Lower lobe of right lung (tissue), 2 donors: Measurements from ENCODE around the gene ZNF660. TPM values are rescaled to one million over a fixed set of nuclear protein-coding genes. Genes with fewer than 3 reads are reported as not detected.
"Not testable (repeated sequence)": the region's sequence is repeated elsewhere in the genome, so short reads cannot be mapped to it uniquely, and the experiment has no call there.

ENCODE experiments used
- ATAC-seq, 2 donors: fragments of 200-7000 bp; cut with Tn5 transposase; one replicate each; pipeline ENCODE4 v1.9.1; 2020 to 2022; ENCODE audit warnings: mild to moderate bottlenecking in 2 of 2, moderate library complexity in 2 of 2
- DNase-seq: peaks from one replicate; pipeline ENCODE4 v3.0.0-alpha.2; 2020
- H3K27ac ChIP-seq: fragments of 200-600 bp; one replicate; pipeline ENCODE4 v1.8.0; 2022
- H3K27me3 ChIP-seq: fragments of 200-600 bp; one replicate; pipeline ENCODE4 v1.8.0; 2022; ENCODE audit warnings: low read depth
- H3K36me3 ChIP-seq: fragments of 200-600 bp; one replicate; pipeline ENCODE4 v1.8.0; 2022; ENCODE audit warnings: mild to moderate bottlenecking
- H3K4me1 ChIP-seq: fragments of 200-600 bp; one replicate; pipeline ENCODE4 v1.8.0; 2022
- H3K4me3 ChIP-seq: fragments of 200-600 bp; one replicate; pipeline ENCODE4 v1.8.0; 2022; ENCODE audit warnings: mild to moderate bottlenecking
- H3K9me3 ChIP-seq: fragments of 200-600 bp; one replicate; pipeline ENCODE4 v1.8.0; 2022
- CTCF ChIP-seq: fragments of 200-600 bp; IDR thresholded peaks from one replicate; pipeline ENCODE4 v1.8.0; 2022; ENCODE audit warnings: antibody characterized with exemption, mild to moderate bottlenecking
- intact Hi-C: fragments of 100-400 bp; cut with DNase I; formaldehyde crosslinking; loops from one replicate; pipeline ENCODE4 v1.11.0; 2022
- total RNA-seq: library from RNA; stranded (reverse); fragmentation: NEBNext Ultra II Directional; extraction: Animal tissue kit (Norgen Biotek cat#: 25700); gene quantifications from one replicate; pipeline ENCODE4 v1.2.1, GENCODE V29; 2021
- donor health status: DM: no; HTN: yes; CAD: no; lungs with severe emphysema.

ZNF660 gene
- total RNA-seq, 1 donor from 2014 or later: 2.7 TPM

GRCh38 chr3:44557074-44557473 is 27.7 kb upstream of the ZNF660 start:
- H3K4me3 ChIP-seq: no peak overlapping the region
- no peaks in the 10 kb centered on the region for H3K9me3 ChIP-seq
- DNase-seq: no peak
- intact Hi-C loops: no loop called here
- ATAC-seq: no peak
- H3K36me3 ChIP-seq: no peaks in the 10 kb centered on the region
- peaks cover 11% of the 10 kb centered on the region for H3K4me1 ChIP-seq
- no peak for TF ChIP-seq CTCF
- peaks cover 3% of the 10 kb centered on the region for H3K27me3 ChIP-seq
- no peak overlapping the region for H3K27ac ChIP-seq

GRCh38 chr3:44561076-44561475 is 23.7 kb upstream of the ZNF660 start:
- Histone ChIP-seq H3K36me3 (peaks cover 8% of the 10 kb centered on the region), H3K4me3 (no peak overlapping the region), H3K9me3 (no peaks in the 10 kb centered on the region), H3K27me3 (no peaks in the 10 kb centered on the region), H3K27ac (no peak overlapping the region), H3K4me1 (peaks cover 5% of the 10 kb centered on the region)
- intact Hi-C loops: no loop called here
- ATAC-seq (no peak), DNase-seq (no peak)
- TF ChIP-seq CTCF: no peak

- no peak for TF ChIP-seq CTCF
- DNase-seq (no peak), ATAC-seq (no peak)
- H3K4me3 ChIP-seq: no peak overlapping the region
- no peak overlapping the region for H3K27ac ChIP-seq
- H3K4me1 ChIP-seq: no peaks in the 10 kb centered on the region
- H3K36me3 ChIP-seq: peaks cover 8% of the 10 kb centered on the region
- H3K9me3 ChIP-seq: no peaks in the 10 kb centered on the region
- intact Hi-C loops: no loop called here
- no peaks in the 10 kb centered on the region for H3K27me3 ChIP-seq
Measured at GRCh38 chr3:44562147-44562546, 22.6 kb upstream of the ZNF660 start.

DNA sequence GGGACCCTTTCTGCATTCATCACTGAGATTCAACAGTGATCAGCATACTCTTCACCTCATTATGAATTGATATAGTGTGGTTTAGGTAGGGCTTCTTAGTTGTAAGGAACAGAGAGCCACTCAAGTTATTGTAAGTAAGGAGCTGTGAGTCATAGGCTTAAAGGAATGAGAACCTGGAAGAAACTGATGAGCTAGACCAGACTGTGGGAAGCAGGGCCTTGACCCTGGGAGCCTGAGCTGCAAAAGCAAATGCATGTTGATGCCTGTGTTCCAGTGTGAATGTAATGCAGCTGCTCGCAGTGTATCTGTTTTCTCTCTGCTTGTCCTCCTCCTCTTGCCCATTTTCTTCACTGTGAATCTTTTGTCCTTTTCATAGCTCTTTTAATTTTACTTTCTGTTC is 16.2 kb upstream of the ZNF660 start:
- no peak for DNase-seq
- intact Hi-C loops: no loop called here
- TF ChIP-seq CTCF: no peak
- peaks cover 38% of the 10 kb centered on the region for H3K9me3 ChIP-seq
- H3K4me1 ChIP-seq: no peaks in the 10 kb centered on the region
- peaks cover 39% of the 10 kb centered on the region for H3K36me3 ChIP-seq
- no peaks in the 10 kb centered on the region for H3K27me3 ChIP-seq
- no peak overlapping the region for H3K4me3 ChIP-seq
- H3K27ac ChIP-seq: no peak overlapping the region
- no peak for ATAC-seq

DNA sequence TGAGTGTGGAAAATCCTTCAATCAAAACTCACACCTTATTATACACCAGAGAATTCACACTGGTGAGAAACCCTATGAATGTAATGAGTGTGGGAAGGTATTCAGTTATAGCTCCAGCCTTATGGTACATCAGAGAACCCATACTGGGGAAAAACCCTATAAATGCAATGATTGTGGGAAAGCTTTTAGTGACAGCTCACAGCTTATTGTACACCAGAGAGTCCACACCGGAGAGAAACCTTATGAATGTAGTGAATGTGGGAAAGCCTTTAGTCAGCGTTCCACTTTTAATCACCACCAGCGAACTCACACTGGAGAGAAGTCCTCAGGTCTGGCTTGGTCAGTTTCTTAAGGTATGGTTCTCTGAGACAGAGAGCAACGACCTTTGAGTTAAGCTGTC is 13.7 kb upstream of the ZNF660 start:
- ATAC-seq (no peak), DNase-seq (no peak)
- Histone ChIP-seq H3K27ac (no peak overlapping the region), H3K27me3 (no peaks in the 10 kb centered on the region), H3K4me3 (no peak overlapping the region), H3K9me3 (peaks cover 40% of the 10 kb centered on the region), H3K4me1 (no peaks in the 10 kb centered on the region), H3K36me3 (peaks cover 32% of the 10 kb centered on the region)
- TF ChIP-seq CTCF: no peak
- intact Hi-C loops: no loop called here

GRCh38 chr3:44576613-44577012 is 8.2 kb upstream of the ZNF660 start:
- no peaks in the 10 kb centered on the region for H3K4me1 ChIP-seq
- no peak for ATAC-seq
- no peak for DNase-seq
- peaks cover 12% of the 10 kb centered on the region for H3K9me3 ChIP-seq
- no peak overlapping the region for H3K4me3 ChIP-seq
- H3K27ac ChIP-seq: no peak overlapping the region
- intact Hi-C loops: no loop called here
- H3K27me3 ChIP-seq: no peaks in the 10 kb centered on the region
- no peaks in the 10 kb centered on the region for H3K36me3 ChIP-seq
- TF ChIP-seq CTCF: no peak

GRCh38 chr3:44577354-44577952 is 7.3 kb upstream of the ZNF660 start:
- ATAC-seq, H3K4me3 ChIP-seq, H3K36me3 ChIP-seq, DNase-seq, H3K27ac ChIP-seq, intact Hi-C loops, H3K27me3 ChIP-seq, H3K4me1 ChIP-seq, H3K9me3 ChIP-seq: not testable (repeated sequence)

DNA sequence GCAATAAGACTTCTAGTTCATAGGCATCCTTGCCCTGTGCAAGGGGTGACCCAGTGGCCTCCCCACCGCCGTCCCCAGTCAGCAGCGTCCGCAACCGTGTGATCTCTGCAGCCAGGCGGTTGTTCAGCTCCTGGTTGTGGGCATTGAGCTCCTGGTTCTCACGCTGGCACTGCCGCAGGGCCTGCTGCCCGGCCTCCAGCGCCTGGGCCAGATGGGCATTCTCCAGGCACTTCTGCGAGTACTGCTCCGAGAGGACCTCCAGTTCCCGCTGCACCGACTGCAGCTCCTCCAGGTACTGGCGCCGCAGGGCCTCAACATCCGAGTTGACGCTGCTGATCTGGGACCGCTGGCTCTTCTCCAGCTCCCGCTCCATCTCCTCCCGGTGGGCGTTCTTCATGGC is 6.4 kb upstream of the ZNF660 start:
- intact Hi-C loops, H3K4me1 ChIP-seq, H3K4me3 ChIP-seq, ATAC-seq, H3K27me3 ChIP-seq, H3K27ac ChIP-seq, DNase-seq, H3K36me3 ChIP-seq, H3K9me3 ChIP-seq: not testable (repeated sequence)
